HG03139 (cell line): ENCODE results near the gene SPCS2.
A peak's percentile ranks its signal among the peaks of the same experiment; 100 is the strongest.
"Not testable (repeated sequence)": the region's sequence is repeated elsewhere in the genome, so short reads cannot be mapped to it uniquely, and the experiment has no call there.

Experiments
- ATAC-seq: cut with Tn5 transposase; IDR thresholded peaks from one replicate; pipeline ENCODE4 v1.9.1; 2021; ENCODE audit not compliant: unreplicated experiment

The SPCS2 gene

DNA sequence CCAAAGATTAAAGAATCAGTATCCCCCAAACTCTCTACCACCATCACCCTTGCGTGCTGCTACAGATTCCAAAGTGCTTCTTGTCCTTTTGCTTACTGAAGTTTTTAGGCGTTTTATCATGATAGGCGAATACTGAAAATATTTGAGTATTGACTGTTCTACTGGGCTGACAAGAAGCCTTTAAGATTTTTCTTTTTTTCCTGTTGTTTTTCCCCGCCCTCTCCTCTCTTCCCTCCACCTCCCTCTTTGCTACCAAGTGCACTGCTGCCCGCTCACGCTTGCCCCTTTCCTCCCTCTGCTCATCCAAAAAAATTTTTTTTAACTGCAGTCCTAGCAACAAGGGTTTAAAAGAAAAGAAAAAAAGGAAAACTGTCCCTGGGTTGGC, 679 bp downstream of the SPCS2 start:
- ATAC-seq = no peak

DNA sequence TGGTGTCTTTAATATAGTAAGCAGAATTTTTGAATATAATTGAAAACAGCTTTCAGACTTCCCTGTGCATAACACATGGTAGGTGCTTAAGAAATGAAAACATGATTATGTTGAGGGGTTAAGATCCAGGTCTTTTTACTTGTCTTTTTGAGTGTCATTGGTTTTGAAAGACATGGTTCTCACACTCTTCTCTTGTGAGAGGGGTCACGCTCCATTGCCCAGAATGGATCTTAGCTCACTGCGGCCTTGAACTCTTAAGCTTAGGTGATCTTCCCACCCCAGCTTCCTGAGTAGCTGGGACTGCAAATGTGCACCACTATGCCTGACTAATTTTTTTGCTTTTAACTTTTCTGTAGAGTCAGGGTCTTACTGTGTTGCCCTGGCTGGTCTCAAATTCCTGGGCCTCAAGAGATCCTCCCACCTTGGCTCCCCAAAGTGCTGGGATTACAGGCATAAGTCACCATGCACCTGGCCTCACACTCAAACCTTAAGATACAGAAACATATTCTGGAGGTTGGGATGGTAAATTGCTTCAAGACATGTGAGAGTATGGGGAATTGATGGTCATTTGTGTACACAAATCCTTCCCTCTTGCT, 1.4 kb downstream of the SPCS2 start:
- ATAC-seq = no peak

DNA sequence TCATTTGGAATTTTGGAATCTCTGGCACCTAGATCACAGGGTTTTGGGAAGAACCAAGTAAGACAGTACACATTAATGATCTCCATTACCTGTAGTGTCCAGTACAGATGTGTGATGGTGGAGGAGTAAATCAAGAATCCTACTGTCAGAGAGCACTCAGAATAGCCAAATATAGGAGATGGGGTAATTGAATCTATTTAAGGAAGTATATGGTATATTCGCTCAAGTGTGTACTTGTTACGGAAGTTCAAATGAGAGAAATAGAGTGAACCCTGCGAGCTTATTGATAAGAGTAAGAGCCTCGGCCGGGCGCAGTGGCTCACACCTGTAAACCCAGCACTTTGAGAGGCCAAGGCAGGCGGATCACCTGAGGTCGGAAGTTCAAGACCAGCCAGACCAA, 2.2 kb downstream of the SPCS2 start:
- ATAC-seq = no peak

DNA sequence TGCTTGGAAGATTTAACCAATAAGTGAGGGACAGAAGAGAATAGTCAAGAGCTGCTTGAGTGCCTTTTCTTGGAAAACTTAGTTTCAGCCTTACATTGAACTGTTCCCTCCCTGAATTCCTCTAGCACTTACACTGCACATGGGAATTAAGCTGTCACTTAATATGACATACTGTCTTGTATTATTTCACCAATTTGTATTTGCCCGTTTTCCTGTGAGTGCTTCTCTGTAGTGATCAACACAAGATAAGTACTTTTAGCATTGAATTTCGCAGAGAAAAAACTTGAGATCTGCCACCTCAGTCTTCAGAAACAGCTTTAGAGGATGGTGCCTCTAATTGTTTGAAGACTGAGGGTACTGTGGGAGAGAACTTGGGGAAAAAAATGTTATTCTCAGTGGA, 3.7 kb downstream of the SPCS2 start:
- ATAC-seq = no peak

DNA sequence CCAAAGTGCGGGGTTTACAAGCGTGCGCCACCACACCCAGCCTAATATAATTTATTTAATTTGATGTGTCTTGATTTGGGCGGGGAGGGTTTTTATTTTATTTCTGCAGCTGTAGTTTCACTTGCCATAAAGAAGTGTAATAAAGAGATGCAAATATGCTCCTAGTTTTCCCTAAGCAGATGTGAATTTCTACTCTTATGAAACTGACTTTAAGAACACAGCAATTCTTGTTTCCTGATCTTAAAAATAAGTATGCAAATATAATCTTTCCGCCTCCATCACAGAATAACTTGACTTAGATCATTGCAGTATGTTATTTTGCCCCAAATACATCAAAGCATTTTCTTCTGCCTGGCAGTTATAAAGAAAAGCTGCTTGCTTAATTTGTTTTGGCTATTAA, 4.4 kb downstream of the SPCS2 start:
- ATAC-seq = no peak

DNA sequence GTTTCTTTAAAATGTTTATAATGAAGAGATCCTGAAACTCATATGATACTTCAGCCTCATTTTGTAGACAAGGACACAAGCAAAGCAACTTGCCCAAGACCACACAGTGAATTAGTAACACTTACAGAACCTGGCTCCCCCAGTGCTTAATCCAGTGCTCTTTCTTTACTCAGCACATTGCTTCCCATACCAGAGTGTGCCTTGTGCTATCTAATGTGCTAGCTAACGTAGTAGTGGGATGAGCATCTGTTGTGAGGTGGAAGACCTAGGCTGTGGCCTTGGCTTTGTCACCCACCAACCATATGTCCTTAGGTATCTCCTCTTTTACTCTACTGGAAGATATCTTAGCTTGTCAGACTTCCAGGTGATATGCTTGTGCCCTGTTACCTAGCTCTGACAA, 5.1 kb downstream of the SPCS2 start:
- no peak for ATAC-seq

DNA sequence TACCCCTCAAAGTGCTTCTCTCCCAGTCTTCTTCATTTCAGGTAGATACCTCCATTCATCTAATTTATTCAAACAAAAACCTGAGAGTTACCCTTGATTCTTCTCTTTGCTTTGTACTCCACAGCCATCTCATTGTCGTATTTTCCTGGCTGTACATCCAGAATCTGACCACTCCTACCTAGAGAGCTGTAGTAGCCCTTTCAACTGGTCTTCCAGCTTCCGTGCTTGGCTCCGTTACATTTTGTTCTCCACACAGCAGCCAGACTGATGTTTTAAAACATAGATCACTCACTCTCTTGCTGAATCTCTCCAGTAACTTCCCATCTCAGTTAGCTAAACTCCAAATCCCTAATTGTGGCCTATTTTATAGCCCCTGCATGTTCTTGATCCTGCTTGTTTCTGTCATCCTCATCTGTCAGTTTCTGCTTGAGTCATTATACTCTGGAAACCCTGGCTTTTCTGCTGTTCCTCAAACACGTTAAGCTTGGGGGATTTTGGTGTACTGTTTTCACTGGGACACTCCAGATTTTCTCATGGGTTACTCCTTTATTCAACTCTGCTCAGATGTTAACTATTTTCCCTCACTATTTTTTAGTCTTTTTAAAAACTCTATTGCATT, 7.4 kb downstream of the SPCS2 start:
- no peak for ATAC-seq

DNA sequence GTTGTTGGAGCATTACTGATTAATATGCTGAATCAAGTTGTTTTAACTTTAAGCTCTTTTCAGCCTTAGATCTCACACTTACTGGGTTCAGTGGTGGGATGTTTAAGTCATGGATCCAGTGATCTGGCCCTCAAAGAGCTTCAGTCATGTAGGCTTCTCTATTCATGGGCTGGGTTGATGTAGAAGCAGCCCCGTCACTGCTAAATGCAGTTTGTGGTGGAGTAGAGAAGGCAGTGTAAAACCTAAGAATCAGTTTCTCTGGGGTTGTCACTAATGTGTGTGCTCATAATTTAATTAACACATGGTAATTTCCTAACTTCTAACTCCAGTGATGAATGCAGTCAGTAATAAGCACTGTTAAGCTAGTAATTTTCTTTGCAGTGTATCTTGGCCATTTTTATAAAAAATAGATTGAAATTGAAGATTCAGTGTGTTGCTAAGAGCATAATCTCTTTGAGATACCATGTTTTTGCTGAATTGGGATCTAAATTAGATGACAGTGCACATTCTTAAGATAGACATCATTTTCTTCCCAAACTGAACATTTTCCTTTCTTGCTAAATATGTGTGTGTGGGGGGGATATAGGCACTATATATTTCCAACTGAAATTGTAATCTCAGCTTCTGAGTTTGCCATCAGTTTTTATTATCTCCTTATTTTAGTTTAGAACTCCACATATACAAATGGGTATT, 9.0 kb downstream of the SPCS2 start:
- no peak for ATAC-seq

DNA sequence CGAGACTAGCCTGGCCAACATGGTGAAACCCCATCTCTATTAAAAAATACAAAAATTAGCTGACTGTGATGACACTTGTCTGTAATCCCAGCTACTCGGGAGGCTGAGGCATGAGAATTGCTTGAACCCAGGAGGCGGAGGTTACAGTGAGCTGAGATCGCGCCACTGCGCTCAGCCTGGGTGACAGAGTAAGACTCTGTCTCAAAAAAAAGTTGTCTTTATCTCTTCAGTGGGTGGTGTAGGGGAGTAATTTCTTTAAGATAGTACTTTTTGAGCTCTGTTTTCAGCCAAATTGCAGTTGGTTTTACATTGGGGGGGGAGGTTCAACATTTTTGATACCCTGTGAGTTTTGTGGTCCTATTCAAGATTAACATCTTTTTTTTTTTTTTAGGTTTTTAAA, 11.1 kb downstream of the SPCS2 start:
- not testable (repeated sequence) for ATAC-seq

DNA sequence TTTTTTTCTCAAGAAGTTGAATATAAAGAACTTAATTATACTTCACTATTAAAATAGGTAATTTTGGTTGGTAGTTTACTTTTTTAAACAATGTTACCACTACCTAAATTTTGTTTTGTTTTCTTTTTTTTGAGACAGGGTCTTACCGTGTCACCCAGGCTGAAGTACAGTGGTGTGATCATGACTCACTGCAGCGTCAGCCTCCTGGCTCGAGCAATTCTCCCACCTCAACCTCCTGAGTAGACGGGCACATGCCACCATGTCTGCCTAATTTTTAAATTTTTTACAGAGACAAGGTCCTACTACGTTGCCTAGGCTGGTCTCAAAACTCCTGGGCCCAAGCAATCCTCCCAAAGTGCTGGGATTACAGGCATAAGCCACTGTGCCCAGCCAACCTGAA, 17.6 kb downstream of the SPCS2 start:
- no peak for ATAC-seq

DNA sequence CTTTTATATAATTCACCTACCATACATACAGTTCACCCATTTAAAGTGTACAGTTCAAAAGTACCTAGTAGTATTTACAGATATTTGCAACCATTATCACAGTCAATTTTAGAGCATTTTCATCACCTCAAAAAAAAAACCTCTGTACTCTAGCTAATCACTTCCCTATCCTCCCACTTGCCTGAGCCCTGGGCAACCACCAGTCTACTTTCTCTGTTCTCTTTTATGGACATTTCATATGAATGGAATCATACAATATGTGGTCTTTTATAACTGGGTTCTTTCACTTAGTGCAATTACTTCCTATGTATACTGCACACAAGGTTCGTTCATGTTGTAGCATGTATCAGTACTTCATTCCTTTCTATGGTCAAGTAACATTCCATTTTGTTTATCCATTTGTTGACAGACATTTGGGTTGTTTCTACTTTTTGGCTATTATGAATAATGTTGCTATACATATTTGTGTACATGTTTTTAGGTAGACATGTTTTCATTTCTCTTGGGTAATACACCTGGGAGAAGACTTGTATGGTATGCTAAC, 21.9 kb downstream of the SPCS2 start:
- ATAC-seq = no peak

DNA sequence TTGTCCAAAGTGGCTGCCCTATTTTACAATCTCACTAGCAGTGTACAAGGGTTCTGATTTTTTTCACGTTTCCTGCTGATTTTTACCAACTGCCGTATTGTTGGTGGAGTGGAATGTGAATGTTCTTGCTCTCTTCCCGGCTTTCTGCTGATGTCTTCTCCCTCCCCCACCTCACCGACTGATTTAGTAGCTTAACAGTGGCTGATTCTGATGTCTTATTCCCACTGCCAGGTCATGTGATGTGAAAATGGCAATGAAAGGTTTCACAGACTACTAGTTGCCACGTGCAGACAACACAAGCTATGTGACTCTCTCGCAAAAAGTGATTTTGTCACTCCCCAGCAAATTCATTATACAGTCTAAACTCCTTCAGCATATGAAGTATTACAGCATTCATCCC, 22.4 kb downstream of the SPCS2 start:
- ATAC-seq = no peak

DNA sequence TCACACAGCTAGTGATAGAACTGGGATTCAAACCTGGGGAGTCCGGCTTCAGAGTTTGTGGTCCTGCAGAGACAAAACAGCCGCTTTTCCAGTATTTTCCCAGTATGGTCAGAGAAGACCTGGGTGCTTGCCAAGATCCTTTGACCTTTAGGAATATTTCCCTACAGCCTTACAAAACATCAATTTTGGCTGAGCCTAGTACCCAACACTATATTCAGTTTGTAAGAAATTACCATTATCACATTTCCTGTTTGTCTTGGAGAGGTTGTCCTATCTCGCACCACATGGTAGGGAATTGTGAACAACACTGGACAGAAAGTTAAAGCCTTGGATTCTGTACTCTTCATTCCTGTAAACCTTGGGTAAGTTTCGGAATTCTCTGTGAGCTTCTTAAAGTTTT, 29.0 kb downstream of the SPCS2 start:
- ATAC-seq = no peak

DNA sequence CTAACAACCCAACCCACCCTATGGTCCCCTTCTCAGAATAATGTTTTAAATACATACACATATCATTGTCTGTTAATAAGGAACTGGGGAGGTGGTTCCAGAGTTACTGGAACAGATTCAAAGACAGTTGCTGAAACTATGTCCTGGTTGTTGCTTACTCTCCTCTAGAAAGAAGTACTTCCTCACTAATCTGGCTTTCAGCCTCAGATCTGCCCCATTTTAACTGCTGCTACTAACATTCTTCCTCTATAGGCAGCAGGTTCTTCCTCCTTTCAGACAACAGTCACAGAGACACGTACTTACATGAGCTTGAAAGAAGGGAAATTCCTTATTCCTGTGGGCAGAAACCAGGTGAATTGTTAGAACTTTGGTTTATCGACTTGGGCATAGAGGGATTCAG, 31.6 kb downstream of the SPCS2 start:
- ATAC-seq = no peak

DNA sequence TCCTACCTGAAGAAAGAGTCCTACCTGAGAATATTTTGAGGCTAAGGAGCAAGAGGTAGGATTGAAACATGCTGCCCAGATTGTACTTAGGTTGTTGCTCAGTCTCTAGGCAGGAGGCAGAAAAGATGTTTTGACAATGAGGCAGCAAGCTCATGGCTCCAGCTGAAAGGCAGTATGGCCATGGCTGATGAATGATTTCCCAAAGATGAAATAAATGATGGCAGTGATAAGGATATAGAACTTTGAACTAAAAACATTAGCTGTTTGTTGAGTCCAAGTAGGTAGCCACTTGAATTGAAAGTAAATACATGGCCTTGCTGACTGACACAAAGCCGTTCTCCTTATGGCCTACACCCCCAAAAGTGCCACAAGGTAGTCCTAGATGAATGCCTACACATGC, 32.8 kb downstream of the SPCS2 start:
- no peak for ATAC-seq

DNA sequence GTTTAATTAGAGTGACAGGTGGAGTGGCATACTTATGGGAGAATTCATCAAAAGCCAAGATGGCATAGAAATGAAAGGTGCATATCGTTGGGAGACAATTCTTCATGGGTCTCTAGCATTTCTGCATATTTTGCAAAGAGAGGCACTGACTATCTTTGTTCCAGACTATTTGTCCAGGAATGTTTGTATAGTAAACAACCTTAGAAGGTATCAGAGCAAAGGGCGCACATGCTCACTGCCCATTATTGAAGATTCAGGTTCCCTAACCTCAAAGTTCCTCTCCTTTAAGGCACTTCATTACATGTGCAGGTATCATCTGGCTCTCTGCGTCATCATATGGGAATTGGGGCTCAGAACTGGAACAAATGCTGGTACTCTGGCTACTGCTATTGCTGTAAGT, 35.0 kb downstream of the SPCS2 start:
- no peak for ATAC-seq

DNA sequence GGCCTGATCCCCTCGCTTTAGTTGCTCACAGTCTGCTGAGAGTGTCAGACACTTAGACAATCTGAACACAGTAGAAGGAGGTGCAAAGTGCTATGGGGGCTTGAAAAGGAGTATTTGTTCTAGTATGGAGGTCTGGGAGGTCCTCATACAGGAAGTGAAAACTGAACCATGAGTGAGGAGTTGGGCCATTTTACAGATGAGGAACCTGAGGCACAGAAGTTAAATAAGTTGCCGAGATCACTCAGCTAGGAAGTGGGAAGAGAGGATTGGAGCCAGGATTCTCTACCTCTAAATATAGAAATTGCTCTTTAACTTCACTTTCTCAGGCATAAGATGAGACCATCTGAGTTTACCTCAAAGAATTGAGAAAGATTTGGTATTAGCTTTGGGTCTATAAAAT, 35.7 kb downstream of the SPCS2 start:
- ATAC-seq = no peak

DNA sequence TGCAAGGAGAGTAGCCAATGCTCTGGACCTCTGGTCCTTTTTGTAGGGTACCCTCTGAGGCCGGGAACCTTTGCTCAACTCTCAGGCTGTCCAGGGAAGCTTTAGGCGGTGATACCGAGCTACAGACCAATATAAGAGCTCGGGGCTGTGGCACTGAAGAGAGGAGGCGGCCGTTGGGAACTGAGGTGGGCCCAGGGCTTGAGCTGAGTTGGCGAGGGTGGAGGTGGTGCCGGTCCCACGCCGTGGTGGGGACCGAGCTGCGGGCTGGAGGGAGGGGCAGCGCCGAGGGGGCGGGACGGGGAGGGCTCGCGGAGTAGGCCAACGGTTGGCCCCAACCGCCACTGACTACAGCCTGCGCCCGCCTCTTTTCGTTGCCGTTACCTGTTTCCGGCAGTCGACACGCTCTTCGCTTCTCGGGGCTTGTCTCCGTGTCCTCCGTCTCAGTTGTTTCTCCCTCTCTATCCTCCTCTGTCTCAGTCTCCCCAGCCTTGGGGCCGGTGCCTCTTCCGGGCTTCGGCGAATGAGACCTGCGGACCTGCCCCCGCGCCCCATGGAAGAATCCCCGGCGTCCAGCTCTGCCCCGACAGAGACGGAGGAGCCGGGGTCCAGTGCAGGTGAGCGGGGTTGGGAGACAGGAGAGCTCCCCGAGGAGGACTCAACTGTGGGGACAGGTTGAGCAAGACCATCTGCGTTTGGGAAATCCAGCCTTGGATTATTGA, 39.6 kb downstream of the SPCS2 start, which contains the start of gene NEU3:
TSS of gene NEU3 (plus strand) at position 393 of the 719 bp plus-strand sequence. CDS start at position 521, 128 bp downstream.
- ATAC-seq = peak; percentile 86

DNA sequence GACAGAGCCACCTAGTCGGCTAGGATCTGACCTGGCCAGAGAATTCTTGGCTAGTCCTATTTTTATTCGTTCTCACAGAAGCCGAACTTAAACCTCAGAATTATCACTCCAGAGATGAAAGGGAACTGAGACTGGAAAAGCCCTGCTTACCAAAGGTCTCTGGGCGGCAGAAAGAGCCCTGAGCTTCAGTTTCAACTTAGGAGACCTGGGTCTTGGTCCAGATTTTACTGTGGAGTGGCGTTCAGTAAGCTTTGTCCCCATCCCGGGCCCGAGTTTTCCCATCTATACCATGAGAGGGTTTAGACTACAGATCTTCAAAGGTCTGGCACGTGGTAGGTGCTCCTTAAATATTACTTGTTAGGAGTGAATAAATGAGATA, 40.2 kb downstream of the SPCS2 start:
- no peak for ATAC-seq

DNA sequence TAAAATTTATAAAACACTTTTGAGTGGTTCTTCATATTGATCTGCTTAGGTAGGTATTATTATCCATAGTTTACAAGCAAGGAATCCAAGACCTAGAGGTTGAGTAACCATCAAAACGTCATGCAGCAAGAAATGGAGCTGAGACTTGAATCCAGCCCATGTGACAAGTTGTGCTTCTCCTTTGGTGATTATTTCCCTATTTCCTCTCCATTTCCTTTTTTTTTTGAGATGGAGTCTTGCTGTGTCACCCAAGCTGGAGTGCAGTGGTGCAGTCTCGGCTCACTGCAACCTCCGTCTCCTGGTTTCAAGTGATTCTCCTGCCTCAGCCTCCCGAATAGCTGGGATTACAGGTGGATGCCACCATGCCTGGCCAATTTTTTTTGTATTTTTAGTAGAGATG, 41.1 kb downstream of the SPCS2 start:
- not testable (repeated sequence) for ATAC-seq

DNA sequence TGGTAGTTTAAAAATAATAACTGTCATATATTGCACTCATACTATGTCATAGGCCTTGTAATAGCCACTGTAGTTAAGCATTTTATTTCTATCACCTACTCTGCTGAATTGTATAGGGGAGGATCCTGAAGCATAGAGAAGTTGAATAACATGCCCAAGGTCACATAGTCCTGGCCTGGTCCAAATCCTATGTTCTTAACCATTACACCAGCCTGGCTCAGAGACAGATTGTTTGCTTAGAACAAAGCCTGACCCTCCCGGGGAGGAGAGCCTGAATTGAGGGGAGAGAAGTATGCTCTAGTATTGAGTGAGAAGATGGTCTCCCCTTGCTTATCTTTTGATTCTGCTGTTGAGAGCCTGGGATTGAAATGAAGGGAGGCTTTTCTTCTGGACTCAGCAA, 41.9 kb downstream of the SPCS2 start:
- ATAC-seq = no peak

DNA sequence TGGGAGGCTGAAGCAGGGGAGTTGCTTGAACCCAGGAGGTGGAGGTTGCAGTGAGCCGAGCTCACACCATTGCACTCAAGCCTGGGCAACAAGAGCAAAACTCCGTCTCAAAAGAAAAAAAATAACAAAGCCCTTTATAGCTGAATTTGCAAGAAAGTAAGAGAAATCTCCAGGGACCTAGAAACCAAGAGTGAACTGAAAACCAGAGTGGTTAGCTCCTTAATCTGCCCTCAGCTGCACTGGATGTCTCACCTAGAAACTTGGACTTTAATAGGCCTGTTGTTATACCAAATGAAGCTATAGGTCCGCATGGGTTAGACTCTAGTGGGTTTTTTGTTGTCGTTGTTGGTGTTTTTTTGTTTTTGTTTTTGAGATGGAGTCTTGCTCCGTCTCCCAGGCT, 43.8 kb downstream of the SPCS2 start:
- ATAC-seq = no peak
